Gastrocnemius medialis (tissue), 4 donors: Measurements from ENCODE around the gene GAGE13. TPM values are rescaled to one million over a fixed set of nuclear protein-coding genes. Genes with fewer than 3 reads are reported as not detected.
"Not testable (repeated sequence)": the region's sequence is repeated elsewhere in the genome, so short reads cannot be mapped to it uniquely, and the experiment has no call there.

Experiments used
- ATAC-seq, 2 donors: fragments of 150-250 bp; one replicate each; pipeline ENCODE4 v1.9.1; 2016
- DNase-seq, 2 donors: peaks; one replicate each; pipeline ENCODE4 v3.0.0-alpha.2; 2019
- H3K27ac ChIP-seq, 4 donors: fragments of 200-600 bp; sonication (generic); 1 replicate in 1 of 4; 2 replicates in 3 of 4; pipeline ENCODE4 v1.5.1; 2016 to 2018; ENCODE audit warnings: mild to moderate bottlenecking in 2 of 4, moderate library complexity in 1 of 4
- H3K27me3 ChIP-seq, 3 donors: fragments of 200-600 bp; sonication (generic) in 2 of 3; 1 replicate in 1 of 3; 2 replicates in 2 of 3; pipeline versions ENCODE4 v1.5.1 to v1.6.0; 2016 to 2019; ENCODE audit warnings: mild to moderate bottlenecking in 1 of 3, moderate library complexity in 1 of 3
- H3K36me3 ChIP-seq, 2 donors: fragments of 200-600 bp; sonication (generic) in 1 of 2; one replicate each; pipeline ENCODE4 v1.5.1; 2017 to 2018
- H3K4me1 ChIP-seq, 2 donors: fragments of 200-600 bp; sonication (generic) in 1 of 2; one replicate each; pipeline ENCODE4 v1.5.1; 2016 to 2017; ENCODE audit warnings: mild to moderate bottlenecking in 2 of 2
- H3K4me3 ChIP-seq, 4 donors: fragments of 200-600 bp; sonication (generic) in 3 of 4; 1 replicate in 1 of 4; 2 replicates in 3 of 4; pipeline ENCODE4 v1.5.1; 2016 to 2019; ENCODE audit warnings: mild to moderate bottlenecking in 2 of 4
- H3K9me3 ChIP-seq, 3 donors: fragments of 200-600 bp; sonication (generic) in 2 of 3; 1 replicate in 1 of 3; 2 replicates in 2 of 3; pipeline ENCODE4 v1.5.1; 2016 to 2019
- in situ Hi-C, 4 donors: fragments of 200-750 bp; cut with MboI; loops; one replicate each; pipeline versions ENCODE4 v1.15.0 to v1.8.0; 2017; ENCODE audit warnings: low sequenced_read_pairs in 4 of 4
- intact Hi-C: fragments of 100-400 bp; cut with DNase I; formaldehyde crosslinking; loops from one replicate; pipeline ENCODE4 v1.15.1; 2023; ENCODE audit warnings: low total_unique reads
- total RNA-seq, 4 donors: library from RNA; depleted of rRNA; stranded (reverse); fragments of >200 nt; gene quantifications; one replicate each; pipeline versions ENCODE4 v1.1.0 to v1.2.3, GENCODE V29; 2016

The GAGE13 gene
- total RNA-seq, 4 donors from 2014 or later = not detected

- H3K4me3 ChIP-seq, intact Hi-C loops, ATAC-seq, H3K27ac ChIP-seq, H3K27me3 ChIP-seq, H3K9me3 ChIP-seq, DNase-seq, H3K36me3 ChIP-seq, in situ Hi-C loops, H3K4me1 ChIP-seq: not testable (repeated sequence)
These were observed 14.8 kb downstream of the GAGE13 start for GRCh38 chrX:49346150-49346549.

Other genes starting within 250 kb of the GAGE13 start
- 10 to 100 TPM; 35.2 to 41.3 (median 38.9) TPM for gene GPKOW, start 207.8 kb upstream of the GAGE13 start, total RNA-seq
- 1 to 10 TPM; 2.7 to 7.3 (median 5.3) TPM for gene MAGIX, start 168.8 kb upstream of the GAGE13 start, total RNA-seq
- 10 to 100 TPM; 12.8 to 53.5 (median 32.5) TPM for gene PLP2, start 159.7 kb upstream of the GAGE13 start, total RNA-seq
- gene PRICKLE3, start 145.2 kb upstream of the GAGE13 start, total RNA-seq = 10 to 100 TPM in 3 of 4 donors, 1 to 10 TPM in 1; 9.1 to 33.1 (median 21.3) TPM
- gene SYP, start 131.4 kb upstream of the GAGE13 start, total RNA-seq = 1 to 10 TPM in 1 of 4 donors, under 1 TPM in 3; 0.15 to 3.9 (median 0.40) TPM
- gene CACNA1F, start 98.2 kb upstream of the GAGE13 start, total RNA-seq = not detected
- gene CCDC22, start 96.1 kb upstream of the GAGE13 start, total RNA-seq = 10 to 100 TPM; 11.1 to 22.0 (median 17.0) TPM
- gene FOXP3, start 66.9 kb upstream of the GAGE13 start, total RNA-seq = not detected
- 10 to 100 TPM; 24.0 to 49.6 (median 34.2) TPM for gene PPP1R3F, start 61.8 kb upstream of the GAGE13 start, total RNA-seq
- not detected for gene GAGE10, start 27.9 kb upstream of the GAGE13 start, total RNA-seq
- gene GAGE12J, start 9.5 kb upstream of the GAGE13 start, total RNA-seq = not detected
- gene GAGE12C, start 200.6 kb downstream of the GAGE13 start, total RNA-seq = not detected
- gene GAGE12D, start 210.2 kb downstream of the GAGE13 start, total RNA-seq = not detected
- not detected for gene GAGE12E, start 219.7 kb downstream of the GAGE13 start, total RNA-seq
- gene GAGE12F, start 229.3 kb downstream of the GAGE13 start, total RNA-seq = not detected
- gene GAGE12G, start 238.8 kb downstream of the GAGE13 start, total RNA-seq = not detected
- not detected for gene GAGE12H, start 248.4 kb downstream of the GAGE13 start, total RNA-seq